Measurements from ENCODE around the gene KRTAP22-2. TPM values are rescaled to one million over a fixed set of nuclear protein-coding genes. Genes with fewer than 3 reads are reported as not detected.

KRTAP22-2 gene
- total RNA-seq = not detected

DNA sequence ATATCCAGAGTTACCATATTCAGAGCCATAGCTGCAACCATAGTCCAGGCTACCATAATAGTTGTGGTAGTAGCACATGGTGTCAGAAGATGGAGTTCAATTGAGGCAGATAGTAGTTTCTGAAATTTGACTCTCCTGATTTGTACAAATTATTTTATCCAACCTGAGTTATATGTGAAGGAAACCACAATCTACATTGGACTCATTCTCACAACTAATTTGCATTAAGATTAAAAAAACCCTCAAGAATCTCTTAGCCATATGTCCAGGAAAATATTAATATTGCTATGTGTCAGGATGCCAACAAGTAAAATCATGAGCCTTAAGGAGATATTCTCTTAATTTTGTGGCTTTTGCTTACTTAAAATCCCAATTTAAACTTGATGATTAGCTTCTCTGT, at the start of gene KRTAP22-2:
Gene KRTAP22-2, minus strand, starts transcription at position 101 of the 400 bp plus-strand sequence.
- no peak for DNase-seq (ENCODE audit: low spot score)

DNA sequence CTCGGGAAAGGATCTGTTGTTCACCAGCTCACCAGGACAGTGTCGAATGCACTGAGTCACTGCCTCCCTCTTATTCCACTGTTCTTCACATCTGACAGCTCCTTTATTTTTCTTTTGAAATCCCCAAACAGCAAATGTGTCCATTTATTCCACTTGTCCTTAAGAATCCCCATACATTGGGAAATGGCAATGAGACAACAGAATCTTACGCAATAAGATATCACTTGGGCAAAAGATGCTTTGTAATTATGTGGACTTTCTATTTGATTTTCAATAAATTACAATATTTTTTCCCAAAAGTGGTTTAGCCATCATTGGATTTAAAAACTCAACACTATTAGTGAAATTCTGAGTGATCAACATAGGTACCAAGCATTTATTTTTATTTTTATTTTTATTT, 48.5 kb upstream of the KRTAP22-2 start:
- no peak for DNase-seq (ENCODE audit: low spot score)

DNA sequence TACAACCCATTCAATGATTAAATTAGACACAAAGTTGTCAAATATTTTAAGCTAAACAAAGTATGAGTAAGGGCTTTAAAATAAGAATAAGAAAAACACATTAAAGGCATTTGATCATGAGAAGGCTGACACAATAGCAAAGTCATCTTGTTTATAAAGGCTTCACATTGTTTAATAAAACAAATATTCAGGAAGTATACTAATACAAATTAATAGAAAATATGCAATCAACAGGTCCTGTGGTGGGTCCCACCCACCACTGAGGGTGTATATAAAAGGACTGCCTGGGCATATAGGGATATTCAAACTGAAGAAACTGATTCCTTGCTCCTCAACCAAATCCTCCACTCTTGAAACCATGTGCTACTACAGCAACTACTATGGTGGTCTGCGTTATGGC, 44.7 kb upstream of the KRTAP22-2 start, which contains the start of gene KRTAP20-2:
Gene KRTAP20-2, plus strand, starts transcription at position 301 of the 400 bp plus-strand sequence. Its CDS starts 58 bp downstream, at position 359.
- no peak for DNase-seq (ENCODE audit: low spot score)

DNA sequence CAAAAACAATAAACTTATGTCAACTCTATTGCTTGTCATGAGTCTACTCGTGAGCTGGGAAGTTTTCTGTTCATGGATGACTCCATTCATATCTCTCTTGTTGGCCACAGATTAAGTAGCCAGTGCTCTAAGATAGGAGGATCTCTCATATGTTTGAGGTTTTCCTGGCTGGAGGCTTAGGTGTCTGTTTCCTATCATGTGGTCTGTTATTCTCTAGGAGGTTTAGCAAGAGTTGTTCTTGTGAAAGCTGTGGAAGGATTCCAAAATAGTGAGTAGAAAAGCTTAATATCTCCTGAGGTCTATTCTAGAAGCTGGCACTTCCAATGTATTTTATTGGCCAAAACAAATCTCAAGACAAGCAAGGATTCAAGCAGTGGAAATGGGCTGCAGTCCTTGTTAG, 39.0 kb upstream of the KRTAP22-2 start:
- no peak for DNase-seq (ENCODE audit: low spot score)

DNA sequence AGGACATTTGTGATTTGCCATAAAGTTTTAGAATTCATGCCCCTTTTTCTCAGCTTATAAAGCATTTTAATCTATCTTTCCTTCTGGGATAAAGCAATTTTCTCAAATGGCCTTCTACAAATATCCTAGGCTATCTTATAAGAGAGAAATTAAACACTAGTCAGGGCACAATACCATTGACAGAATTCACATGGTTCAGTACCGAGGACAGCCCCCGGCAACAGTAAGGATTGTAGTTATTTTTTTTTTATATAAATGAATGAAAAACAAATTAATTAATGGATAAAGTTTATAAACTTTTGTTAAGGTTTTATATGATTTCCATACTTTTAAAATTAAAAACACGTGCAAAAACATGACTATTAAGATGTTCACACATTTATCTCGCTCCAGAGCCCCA, 37.9 kb upstream of the KRTAP22-2 start:
- no peak for DNase-seq (ENCODE audit: low spot score)

DNA sequence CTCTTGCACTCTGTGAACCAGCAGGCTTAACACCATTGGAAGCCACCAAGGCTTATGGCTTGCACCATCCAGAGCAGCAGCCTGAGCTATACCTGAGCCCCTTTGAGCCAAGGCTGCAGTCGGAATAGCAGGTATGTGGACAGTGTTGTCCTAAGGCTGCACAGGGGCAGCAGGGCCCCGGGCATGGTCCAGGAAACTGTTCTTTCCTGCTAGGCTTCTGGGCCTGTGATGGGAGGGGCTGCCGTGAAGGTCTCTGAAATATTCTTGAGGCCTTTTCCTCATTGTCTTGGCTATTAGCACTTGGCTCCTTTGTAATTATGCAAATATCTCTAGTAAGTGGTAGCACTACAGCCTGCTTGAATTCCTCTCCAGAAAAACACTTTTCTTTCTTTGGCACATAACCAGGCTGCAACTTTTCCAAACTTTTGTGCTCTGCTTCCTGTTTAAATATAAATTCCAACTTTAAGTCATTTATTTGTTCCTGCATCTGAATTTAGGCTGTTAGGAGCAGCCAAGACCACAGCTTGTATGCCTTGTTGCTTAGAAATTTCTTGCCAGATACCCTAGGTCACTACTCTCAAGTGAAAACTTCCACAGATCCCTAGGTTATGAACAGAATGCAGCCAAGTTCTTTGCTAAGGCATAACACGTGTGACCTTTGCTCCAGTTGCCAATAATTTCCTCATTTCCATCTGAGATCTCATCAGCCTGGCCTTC, 35.4 kb upstream of the KRTAP22-2 start:
- DNase-seq (ENCODE audit: low spot score) = no peak

DNA sequence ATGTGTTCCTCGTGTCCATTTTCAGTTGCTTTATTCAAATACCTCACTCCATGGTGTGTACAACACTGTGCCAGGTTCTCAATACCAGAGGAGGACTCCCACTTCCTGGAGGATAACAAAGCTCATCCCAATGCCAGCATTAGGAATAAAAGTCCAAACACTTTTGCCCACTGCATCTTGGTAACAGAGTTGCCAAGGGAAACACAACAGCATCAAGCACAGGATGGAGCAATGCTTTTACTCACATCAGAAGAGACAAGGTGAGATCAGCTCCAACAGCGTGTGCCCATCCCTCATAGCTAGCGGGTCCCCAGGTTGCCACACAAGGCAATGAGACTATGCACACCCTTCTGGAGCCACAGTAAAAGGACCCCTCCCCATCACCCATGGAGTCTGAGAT, 33.2 kb upstream of the KRTAP22-2 start:
- no peak for DNase-seq (ENCODE audit: low spot score)

DNA sequence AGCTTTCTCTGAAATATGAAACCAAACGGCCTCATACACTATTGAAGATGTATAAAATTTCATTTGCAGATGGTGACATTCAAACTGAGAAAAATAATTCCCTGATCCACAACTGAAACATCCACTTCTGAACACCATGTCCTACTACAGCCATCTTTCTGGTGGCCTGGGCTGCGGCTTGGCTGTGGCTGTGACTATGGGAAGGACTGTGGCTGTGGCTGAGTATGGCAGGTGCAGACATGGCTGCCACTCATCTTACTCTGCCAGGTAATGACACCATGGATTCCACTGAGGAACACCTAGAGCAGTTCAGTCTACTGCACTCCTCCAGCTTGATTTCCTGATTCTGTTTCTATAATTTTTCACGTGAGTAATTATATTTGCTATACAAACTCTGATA, 30.3 kb upstream of the KRTAP22-2 start, which contains the start of gene KRTAP20-4:
Gene KRTAP20-4, plus strand, starts transcription at position 106 of the 400 bp plus-strand sequence.
- DNase-seq (ENCODE audit: low spot score) = no peak

DNA sequence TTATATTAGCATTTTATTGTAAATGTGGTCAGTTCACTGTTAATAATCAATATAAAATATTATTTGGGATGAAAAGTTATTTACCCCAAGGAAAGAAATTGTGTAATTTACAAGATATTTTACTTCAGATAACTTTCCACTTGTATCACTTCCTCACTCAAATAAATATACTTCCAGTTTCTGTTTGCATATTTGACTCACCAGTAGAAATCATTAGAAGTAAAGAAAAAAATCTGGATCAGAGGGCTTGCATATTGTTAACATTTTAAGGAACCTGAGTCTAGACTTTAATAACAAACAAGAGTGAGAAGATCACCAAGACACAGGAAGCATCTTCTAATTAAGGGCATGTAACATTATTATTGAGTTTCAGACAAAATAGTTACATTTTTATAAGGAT, 29.9 kb upstream of the KRTAP22-2 start:
- no peak for DNase-seq (ENCODE audit: low spot score)

DNA sequence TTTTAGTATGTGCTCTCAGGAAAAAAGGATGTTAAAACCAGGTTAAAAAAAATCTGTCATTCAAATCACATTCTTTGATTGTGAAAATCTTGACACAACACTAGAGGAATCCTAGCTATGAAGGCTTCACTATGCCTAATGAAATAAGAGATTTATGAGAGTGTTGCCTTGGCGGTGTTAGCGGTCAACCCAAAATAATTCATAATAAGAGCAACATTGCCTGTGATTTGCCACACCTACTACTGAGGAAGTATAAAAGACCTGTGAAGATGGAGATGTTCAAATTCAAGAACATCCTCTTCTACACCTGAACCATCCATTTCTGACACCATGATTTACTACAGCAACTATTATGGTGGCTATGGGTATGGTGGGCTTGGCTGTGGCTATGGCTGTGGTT, 25.9 kb upstream of the KRTAP22-2 start, which contains the start of gene KRTAP20-1:
Gene KRTAP20-1, plus strand, starts transcription at position 301 of the 400 bp plus-strand sequence. Its CDS starts 30 bp downstream, at position 331.
- no peak for DNase-seq (ENCODE audit: low spot score)

DNA sequence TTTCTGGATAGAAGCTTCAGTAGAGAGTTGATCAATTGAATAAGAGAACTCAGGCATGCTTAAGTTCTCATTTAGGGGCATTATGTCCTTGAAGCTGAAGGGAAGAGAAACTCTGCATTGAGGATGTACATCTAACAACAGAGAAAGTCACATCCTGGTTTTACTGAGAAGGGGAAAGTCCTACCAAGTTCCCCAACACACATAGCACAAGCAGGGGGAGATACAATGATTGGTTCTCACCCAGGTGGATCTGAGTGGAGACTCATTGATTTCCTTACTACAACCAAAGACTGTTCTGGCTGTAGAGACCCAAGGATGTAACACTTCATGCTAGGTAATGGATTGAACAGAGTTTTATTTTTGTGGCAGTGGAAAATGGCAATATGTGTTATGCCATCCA, 25.0 kb upstream of the KRTAP22-2 start:
- DNase-seq (ENCODE audit: low spot score) = no peak

DNA sequence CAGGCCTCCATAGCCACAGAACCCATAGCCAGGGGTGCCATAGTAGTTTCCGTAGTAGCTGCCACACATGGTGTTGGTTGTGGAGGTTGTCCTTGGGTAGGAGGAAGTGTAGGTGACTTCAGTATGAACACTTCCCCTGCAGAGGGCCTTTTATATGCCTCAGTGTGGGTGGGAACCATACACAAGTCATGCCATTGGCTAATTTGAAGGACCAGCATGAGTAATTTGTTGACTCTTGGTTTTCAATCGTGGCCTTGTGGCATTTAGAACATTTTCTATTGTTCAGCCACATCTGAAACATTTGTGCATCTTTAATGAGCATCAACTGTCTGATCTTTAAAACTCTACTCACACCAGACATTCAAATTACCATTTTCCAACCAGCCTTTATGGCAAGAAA, 23.6 kb upstream of the KRTAP22-2 start, which contains the start of gene KRTAP6-1:
Gene KRTAP6-1, minus strand, starts transcription at position 95 of the 400 bp plus-strand sequence. Its CDS starts 26 bp downstream, at position 69.
- no peak for DNase-seq (ENCODE audit: low spot score)

DNA sequence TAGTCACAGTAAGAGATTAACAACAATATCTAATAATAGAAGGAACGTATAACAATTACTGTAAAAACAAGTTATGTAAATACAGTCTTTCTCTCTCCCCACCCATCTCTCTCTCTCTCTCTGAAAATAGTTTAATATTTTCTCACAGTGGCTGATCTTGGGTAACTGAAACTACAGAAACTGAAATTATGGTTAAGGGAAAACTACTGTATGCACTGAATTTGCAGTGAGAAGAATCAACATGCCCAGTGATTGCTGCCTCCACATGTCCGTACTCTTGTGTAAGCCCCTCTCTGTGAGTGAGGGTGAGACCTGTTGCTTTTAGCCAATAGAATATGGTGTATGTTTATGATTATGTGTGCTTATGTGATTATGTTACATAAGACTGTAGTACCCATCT, 21.9 kb upstream of the KRTAP22-2 start:
- no peak for DNase-seq (ENCODE audit: low spot score)

DNA sequence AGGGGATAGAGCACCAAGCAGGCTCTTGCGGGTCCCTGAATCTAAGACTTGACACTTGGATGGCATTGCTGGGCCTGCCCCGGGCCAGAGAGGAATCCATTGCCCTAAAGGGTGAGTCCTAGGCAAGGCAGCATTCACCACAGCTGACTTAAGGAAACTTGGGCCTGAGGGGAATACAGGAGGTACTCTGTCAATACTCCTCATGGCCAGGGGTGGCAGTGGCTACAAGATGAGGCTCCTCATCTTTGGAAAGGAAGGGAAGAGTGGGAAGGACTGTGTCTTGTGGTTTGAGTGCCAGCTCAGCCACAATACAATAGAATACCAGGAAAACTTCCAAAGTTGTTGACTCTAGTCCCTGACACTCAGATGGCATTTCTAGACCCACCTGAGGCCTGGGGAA, 15.8 kb upstream of the KRTAP22-2 start:
- no peak for DNase-seq (ENCODE audit: low spot score)

DNA sequence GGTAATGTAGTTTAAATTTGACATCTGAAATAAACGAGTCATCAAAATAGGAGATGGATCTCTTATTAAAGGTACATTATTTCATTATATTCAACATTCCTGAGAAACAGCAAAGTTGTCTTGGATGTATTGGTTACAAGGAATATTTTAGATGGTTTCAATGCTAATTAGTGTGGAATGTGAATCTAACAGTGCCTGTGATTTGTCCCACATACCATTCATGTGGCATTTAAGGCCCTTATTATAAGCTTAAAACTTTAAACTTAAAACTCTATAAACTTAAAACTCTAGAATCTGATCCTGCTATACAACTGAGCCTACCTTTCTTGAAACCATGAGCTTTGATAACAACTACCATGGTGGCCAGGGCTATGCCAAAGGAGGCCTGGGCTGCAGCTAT, 10.6 kb upstream of the KRTAP22-2 start, which contains the start of gene KRTAP22-1:
Gene KRTAP22-1, plus strand, starts transcription at position 301 of the 400 bp plus-strand sequence.
- no peak for DNase-seq (ENCODE audit: low spot score)

DNA sequence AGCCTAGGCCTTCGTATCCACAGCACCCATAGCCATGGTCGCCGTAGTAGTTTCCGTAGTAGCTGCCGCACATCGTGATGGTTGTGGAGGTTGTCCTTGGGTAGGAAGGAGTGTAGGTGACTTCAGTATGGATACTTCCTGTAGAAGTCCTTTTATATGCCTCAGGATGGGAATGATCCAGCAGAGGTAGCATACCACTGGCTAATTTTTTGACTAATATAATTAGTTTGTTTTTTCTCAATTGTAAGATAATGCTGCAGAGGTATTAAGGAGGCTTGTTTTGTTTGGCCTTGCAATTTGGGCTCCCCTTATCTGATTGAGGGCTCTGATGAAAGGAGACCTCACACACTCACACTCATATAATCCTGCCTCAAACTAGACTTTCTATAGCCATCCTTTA, 8.6 kb upstream of the KRTAP22-2 start, which contains the start of gene KRTAP6-2:
Gene KRTAP6-2, minus strand, starts transcription at position 101 of the 400 bp plus-strand sequence. Its CDS starts 28 bp downstream, at position 73.
- no peak for DNase-seq (ENCODE audit: low spot score)

DNA sequence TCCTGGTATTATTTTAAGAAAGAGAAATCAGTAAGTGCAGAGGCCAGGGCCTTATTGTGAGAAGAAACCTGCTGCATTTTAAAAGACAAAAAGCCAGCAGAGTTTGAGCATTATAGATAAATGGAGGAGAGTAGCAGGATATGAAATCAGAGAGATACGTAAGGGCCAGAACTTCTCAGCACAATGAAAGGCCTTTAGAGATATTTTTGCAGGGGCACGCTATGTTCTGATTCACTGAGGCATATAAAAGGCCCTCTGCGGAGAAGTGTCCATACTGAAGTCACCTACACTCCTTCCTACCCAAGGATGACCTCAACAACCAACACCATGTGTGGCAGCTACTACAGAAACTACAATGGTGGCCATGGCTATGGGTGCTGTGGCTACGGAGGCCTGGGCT, 1.9 kb upstream of the KRTAP22-2 start, which contains the start of gene KRTAP6-3:
Gene KRTAP6-3, plus strand, starts transcription at position 301 of the 400 bp plus-strand sequence. Its CDS starts 6 bp downstream, at position 307.
- no peak for DNase-seq (ENCODE audit: low spot score)

DNA sequence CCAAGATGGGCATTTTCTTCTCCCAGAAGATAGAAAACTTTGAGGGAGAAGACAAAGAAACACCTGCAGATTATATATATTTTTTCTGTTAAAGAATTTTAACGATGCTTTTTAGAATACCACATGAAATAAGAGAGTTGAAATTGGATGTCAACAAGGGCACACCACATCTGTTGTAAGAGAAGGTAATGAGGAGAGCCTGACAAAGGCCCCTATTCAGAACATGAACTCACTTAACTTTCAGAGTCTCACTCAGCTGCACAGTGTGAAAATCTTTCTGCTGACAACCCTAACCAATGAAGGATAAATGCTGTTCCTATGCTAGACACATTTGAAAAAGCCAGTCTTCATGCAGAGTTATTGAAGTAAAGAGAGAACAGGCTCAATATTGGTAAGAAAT, 7.3 kb downstream of the KRTAP22-2 start:
- no peak for DNase-seq (ENCODE audit: low spot score)

DNA sequence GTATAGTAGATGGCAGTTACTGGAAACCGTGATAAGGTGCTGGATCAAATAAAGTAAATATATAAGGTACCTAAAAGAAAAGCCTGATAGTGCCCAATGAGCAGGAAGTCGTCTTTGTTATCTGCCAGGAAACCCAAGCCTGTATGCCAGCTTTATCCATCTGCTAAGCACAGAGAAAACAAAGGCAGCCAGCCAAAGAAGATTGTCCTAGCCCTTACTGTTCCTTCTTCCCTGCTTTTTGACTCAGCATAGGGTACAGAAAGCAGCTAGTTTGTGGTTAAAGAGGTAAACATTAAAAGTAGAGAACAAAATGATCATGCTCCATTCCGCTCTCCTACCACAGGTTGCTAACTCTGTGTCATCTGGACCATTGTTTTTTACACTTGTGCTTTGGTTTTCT, 10.1 kb downstream of the KRTAP22-2 start:
- DNase-seq (ENCODE audit: low spot score) = no peak

DNA sequence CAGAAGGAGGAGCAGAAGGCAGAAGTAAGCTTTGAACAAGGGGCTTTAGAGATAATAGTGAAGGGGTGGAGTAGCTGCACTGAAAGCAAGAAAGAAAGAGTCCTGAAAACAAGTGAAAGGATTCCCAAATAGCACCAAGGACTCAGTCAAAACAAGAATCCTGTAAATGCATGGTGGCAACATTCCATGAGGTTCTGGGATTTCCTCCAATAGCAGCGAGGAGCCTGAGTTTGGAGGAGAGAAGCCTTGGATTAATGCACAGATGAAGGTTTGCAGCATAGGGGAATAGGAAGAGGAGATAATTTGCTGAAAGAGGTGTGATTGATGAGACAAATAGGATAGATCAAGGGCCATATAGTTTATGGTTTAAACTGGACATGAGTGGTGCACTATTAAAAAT, 10.9 kb downstream of the KRTAP22-2 start:
- DNase-seq (ENCODE audit: low spot score) = no peak

DNA sequence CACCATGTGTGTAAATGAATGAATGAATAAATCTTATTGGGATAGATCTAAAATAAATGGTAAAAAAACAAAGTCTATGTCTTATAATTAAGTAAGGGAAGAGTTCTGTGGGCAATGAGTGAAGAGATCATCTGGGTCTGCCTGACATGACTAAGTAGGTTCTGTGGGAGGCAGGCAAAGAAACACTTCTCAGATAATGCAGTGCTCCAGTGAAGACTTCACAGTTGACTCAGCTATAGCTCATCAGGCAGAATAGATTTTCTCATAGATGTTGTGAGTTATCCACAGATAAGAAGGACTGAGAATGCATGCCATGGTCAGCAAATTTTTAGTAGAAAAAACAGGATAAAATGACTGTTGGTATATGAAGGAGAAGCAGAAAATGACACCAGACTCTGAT, 12.4 kb downstream of the KRTAP22-2 start:
- DNase-seq (ENCODE audit: low spot score) = no peak

DNA sequence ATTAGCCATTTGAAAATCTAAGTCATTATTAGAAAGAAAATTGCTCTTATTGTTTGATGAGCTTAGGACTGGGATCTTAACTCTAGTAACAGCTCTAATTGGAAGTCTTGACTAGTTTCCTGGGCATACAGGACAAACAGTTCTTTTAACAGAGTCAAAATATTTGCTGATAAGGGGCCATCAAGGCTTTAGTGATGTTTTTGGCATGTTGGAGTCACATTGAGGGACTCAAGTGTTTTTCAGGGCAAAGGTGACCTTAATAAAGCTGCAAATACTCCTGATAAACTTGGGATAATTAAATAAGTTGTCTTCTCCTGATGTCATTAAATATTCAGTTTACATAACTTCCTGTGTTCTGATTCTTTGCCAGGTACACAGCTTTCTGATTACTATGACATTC, 22.6 kb downstream of the KRTAP22-2 start:
- DNase-seq (ENCODE audit: low spot score) = no peak

DNA sequence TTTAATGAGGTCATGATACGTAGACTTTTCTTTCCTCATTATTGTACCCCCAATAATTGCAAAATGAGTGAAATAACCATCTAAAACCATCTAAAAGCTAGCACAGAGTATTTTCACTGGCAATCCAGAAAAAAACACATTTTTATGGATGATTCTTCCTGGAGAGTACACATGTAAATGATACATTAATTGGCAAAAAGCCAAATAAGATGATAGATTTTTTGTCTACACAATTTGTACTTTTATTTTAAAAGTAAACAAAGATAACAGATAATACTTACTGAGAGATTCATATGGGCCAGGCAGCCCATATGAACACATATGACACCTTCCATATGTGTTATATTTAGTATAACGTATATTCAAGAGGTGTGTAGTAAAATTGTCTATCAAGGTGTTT, 26.6 kb downstream of the KRTAP22-2 start:
- no peak for DNase-seq (ENCODE audit: low spot score)
